Measurements from ENCODE around the gene HSD3B7. TPM values are rescaled to one million over a fixed set of nuclear protein-coding genes. Genes with fewer than 3 reads are reported as not detected.
A peak's percentile ranks its signal among the peaks of the same experiment; 100 is the strongest.

HSD3B7 gene
- total RNA-seq, 1 experiment from 2014 or later = 5.5 TPM

DNA sequence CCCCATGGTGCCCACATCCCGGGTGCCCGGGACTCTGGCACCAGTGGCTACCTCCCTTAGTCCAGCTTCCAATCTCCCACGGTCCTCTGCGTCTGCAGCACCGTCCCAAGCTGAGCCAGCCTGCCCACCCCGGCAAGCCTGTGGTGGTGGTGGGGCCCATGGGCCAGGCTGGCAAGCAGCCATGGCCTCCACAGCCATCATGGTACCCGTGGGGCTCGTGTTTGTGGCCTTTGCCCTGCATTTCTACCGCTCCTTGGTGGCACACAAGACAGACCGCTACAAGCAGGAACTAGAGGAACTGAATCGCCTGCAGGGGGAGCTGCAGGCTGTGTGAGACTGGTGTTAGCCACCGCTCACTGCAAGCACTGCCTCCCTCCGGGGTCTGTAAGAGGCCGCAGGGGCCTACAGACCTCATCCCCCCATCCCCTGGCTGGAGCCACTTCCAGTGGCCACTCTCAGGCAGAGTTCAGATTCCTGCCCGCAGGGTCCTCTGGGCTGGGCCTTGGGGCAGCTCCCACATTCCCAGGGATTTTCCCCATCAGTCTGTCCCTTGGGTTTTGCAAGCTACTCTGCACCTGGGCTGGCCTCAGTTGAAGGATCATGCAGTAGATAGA, 31.4 kb upstream of the HSD3B7 start:
- no CpG with 5 or more reads among the region's 15 CpGs for WGBS (ENCODE audit: extremely low coverage, insufficient read length, low lambda C conversion rate)
- Histone ChIP-seq H4K20me1 (ENCODE audit: control insufficient read depth, insufficient read depth, insufficient read length) (no peaks in the 10 kb centered on the region), H2BK20ac (ENCODE audit: low read depth, low read length, poor library complexity, severe bottlenecking) (no peak overlapping the region), H2AK5ac (ENCODE audit: insufficient read length, low read length) (no peak overlapping the region), H3K4me1 (ENCODE audit: insufficient read depth, low read length) (no peaks in the 10 kb centered on the region), H4K8ac (replicated peaks; ENCODE audit: insufficient read length, low read depth, low read length) (no peak overlapping the region), H2BK5ac (ENCODE audit: insufficient read length, low read length) (no peak overlapping the region), H2BK15ac (ENCODE audit: low read depth, low read length) (no peak overlapping the region), H3K18ac (ENCODE audit: insufficient read length, low read depth, low read length) (no peak overlapping the region), H3K56ac (ENCODE audit: insufficient read length, low read depth, low read length) (no peak overlapping the region), H3K27me3 (ENCODE audit: insufficient read depth, low read length) (no peaks in the 10 kb centered on the region), H3K4ac (ENCODE audit: low read depth, low read length) (no peak overlapping the region), H3K9ac (ENCODE audit: extremely low read depth, insufficient read length, low read length) (no peak overlapping the region), H3K27ac (ENCODE audit: insufficient read length, low read depth, low read length) (no peak overlapping the region), H2BK120ac (ENCODE audit: low read depth, low read length, poor library complexity, severe bottlenecking) (no peak overlapping the region), H3K79me2 (ENCODE audit: insufficient read depth, low read length) (no peaks in the 10 kb centered on the region; the same call in 1 of the 2 replicates), H3K23ac (ENCODE audit: insufficient read length, low read depth, low read length) (no peak overlapping the region), H3K79me1 (ENCODE audit: insufficient read depth, low read depth, low read length, poor library complexity, severe bottlenecking) (no peaks in the 10 kb centered on the region), H4K5ac (ENCODE audit: insufficient read length, low read depth, low read length) (no peak overlapping the region), H4K91ac (ENCODE audit: insufficient read length, low read depth, low read length) (no peak overlapping the region), H3K9me3 (ENCODE audit: control insufficient read depth, low read depth, low read length) (no peaks in the 10 kb centered on the region), H3T11ph (ENCODE audit: low read length) (no peak overlapping the region), H3K14ac (ENCODE audit: insufficient read depth, low read length) (no peak overlapping the region), H2BK12ac (ENCODE audit: insufficient read length, low read depth, low read length) (no peak overlapping the region), H3K4me2 (ENCODE audit: insufficient read depth, insufficient read length, low read length) (no peak overlapping the region), H3K23me2 (ENCODE audit: insufficient read length, low read depth, low read length, poor library complexity, severe bottlenecking) (peaks cover 9% of the 10 kb centered on the region), H2AFZ (ENCODE audit: low read length) (no peak overlapping the region)
- Mint-ChIP-seq H3K4me1 (peaks cover 18 to 20% of the 10 kb centered on the region in 2 experiments), H3K27me3 (ENCODE audit: low read depth) (peaks cover 4% of the 10 kb centered on the region; the same call in 1 of the 2 replicates), H3K27ac (peak overlapping the region in 1 of 3 experiments; percentile 85; a peak in 1 of 7 replicates), H3K9me3 (no peaks in the 10 kb centered on the region), H3K36me3 (ENCODE audit: insufficient read depth in 1 of 3, low read depth in 3 of 3) (peaks cover 0 to 4% (median 0%) of the 10 kb centered on the region in 3 experiments; a peak in 3 of 7 replicates), H3K4me3 (peak overlapping the region in 1 of 2 experiments; percentile 46; a peak in 1 of 5 replicates)
- TF ChIP-seq, protein P1, sequence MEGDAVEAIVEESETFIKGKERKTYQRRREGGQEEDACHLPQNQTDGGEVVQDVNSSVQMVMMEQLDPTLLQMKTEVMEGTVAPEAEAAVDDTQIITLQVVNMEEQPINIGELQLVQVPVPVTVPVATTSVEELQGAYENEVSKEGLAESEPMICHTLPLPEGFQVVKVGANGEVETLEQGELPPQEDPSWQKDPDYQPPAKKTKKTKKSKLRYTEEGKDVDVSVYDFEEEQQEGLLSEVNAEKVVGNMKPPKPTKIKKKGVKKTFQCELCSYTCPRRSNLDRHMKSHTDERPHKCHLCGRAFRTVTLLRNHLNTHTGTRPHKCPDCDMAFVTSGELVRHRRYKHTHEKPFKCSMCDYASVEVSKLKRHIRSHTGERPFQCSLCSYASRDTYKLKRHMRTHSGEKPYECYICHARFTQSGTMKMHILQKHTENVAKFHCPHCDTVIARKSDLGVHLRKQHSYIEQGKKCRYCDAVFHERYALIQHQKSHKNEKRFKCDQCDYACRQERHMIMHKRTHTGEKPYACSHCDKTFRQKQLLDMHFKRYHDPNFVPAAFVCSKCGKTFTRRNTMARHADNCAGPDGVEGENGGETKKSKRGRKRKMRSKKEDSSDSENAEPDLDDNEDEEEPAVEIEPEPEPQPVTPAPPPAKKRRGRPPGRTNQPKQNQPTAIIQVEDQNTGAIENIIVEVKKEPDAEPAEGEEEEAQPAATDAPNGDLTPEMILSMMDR (conservative IDR thresholded peaks at IDR 0.05) = peak; percentile 87
- peak; percentile 93 for DNase-seq
